ENCODE results near the gene SLC44A4. TPM values are rescaled to one million over a fixed set of nuclear protein-coding genes. Genes with fewer than 3 reads are reported as not detected.
"Not testable (repeated sequence)": the region's sequence is repeated elsewhere in the genome, so short reads cannot be mapped to it uniquely, and the experiment has no call there.

Gene SLC44A4
- total and polyA plus RNA-seq, 2 of the 8 experiments (the other 6 are each of a cell fraction or from before 2014, with no cell fraction given) = 4.8 to 7.0 TPM

- TF ChIP-seq EGR1 (IDR thresholded peaks at IDR 0.05; ENCODE audit: borderline replicate concordance, low read depth, low read length) (no peak), YY1 (IDR thresholded peaks at IDR 0.05; ENCODE audit: low read depth, low read length) (no peak), SP4 (IDR thresholded peaks at IDR 0.05; ENCODE audit: low read length) (no peak), POU5F1 (IDR thresholded peaks at IDR 0.05; ENCODE audit: low read depth, low read length) (no peak), EZH2 (IDR thresholded peaks at IDR 0.05; ENCODE audit: low read depth, low read length, severe bottlenecking) (no peak)
Measured at GRCh38 chr6:31908791-31909190, 30.0 kb upstream of the SLC44A4 start (continued).

- not testable (repeated sequence) for H3K36me3 ChIP-seq (ENCODE audit: control insufficient read depth in 2 of 4, insufficient read depth in 4 of 4, low read length in 3 of 4); H3K27ac ChIP-seq (ENCODE audit: low read depth, low read length); H2BK12ac ChIP-seq (ENCODE audit: low read depth, low read length); H3K27me3 ChIP-seq (replicated peaks in 1 of 4; ENCODE audit: control insufficient read depth in 3 of 4, extremely low read depth in 1 of 4, insufficient read depth in 3 of 4, low read length in 3 of 4); H3K18ac ChIP-seq (ENCODE audit: extremely low read depth, low read length); DNase-seq (ENCODE audit: low read depth in 1 of 2, low spot score in 2 of 2); H4K5ac ChIP-seq (ENCODE audit: insufficient read length, low read depth, low read length); H3K79me1 ChIP-seq (ENCODE audit: low read depth, low read length); H3K9ac ChIP-seq (replicated peaks in 1 of 4; ENCODE audit: extremely low read depth in 1 of 4, low read depth in 3 of 4, low read length in 3 of 4); H3K56ac ChIP-seq (replicated peaks; ENCODE audit: insufficient read length, low read depth, low read length); H3K4me3 ChIP-seq (ENCODE audit: extremely low read depth in 1 of 4, insufficient read depth in 2 of 4, low read depth in 3 of 4, low read length in 4 of 4); H2BK20ac ChIP-seq (ENCODE audit: low read length); H3K4me2 ChIP-seq (ENCODE audit: insufficient read depth in 1 of 2, low read depth in 2 of 2, low read length in 2 of 2); H2AFZ ChIP-seq (ENCODE audit: low read length); H4K20me1 ChIP-seq (replicated peaks in 1 of 2; ENCODE audit: control insufficient read depth in 1 of 2, insufficient read depth in 2 of 2, low read length in 2 of 2); H3K23me2 ChIP-seq (ENCODE audit: low read depth, low read length); H3K23ac ChIP-seq (ENCODE audit: insufficient read length); H2BK15ac ChIP-seq (ENCODE audit: low read length); H2BK120ac ChIP-seq (replicated peaks; ENCODE audit: low read depth, low read length); H4K8ac ChIP-seq (ENCODE audit: extremely low read depth, insufficient read depth, low read length); H3K4me1 ChIP-seq (replicated peaks in 1 of 4; ENCODE audit: control insufficient read depth in 3 of 4, insufficient read depth in 4 of 4, low read length in 3 of 4); H3K14ac ChIP-seq (ENCODE audit: insufficient read length); H2AK5ac ChIP-seq (ENCODE audit: low read depth, low read length); FAIRE-seq; H4K91ac ChIP-seq (replicated peaks; ENCODE audit: insufficient read length, low read length); H2BK5ac ChIP-seq (ENCODE audit: low read depth, low read length); H3K4ac ChIP-seq (replicated peaks; ENCODE audit: insufficient read length, low read depth, low read length); H3K9me3 ChIP-seq (ENCODE audit: insufficient read depth in 2 of 2, low read depth in 1 of 2, low read length in 1 of 2); H3K79me2 ChIP-seq (ENCODE audit: control insufficient read depth in 1 of 2, insufficient read depth in 2 of 2, low read length in 2 of 2)
- ChIA-PET CTCF (ENCODE audit: partially characterized antibody) (interaction anchor here (0.6 to 1.4 kb wide), 4 partner anchors 8 to 312 kb away, joined by 3 to 5 read pairs (median 4); no protein-coding TSS in a partner anchor), POLR2A (ENCODE audit: partially characterized antibody) (interaction anchor here (0.6 to 1.5 kb wide), 4 partner anchors 15 to 192 kb away, joined by 3 to 4 read pairs (median 3); no protein-coding TSS in a partner anchor)
- 91% methylated on average over 5 of the region's 5 CpGs; no CpG with 5 or more reads in 1 of the 2 experiments for WGBS, 2 experiments (ENCODE audit: extremely low coverage in 1 of 2, insufficient coverage in 1 of 2, insufficient read length in 1 of 2, insufficient replicate concordance in 2 of 2, low coverage in 1 of 2, low lambda C conversion rate in 2 of 2, missing lambda C conversion rate in 1 of 2)
Measured at GRCh38 chr6:31908255-31908654, 29.5 kb upstream of the SLC44A4 start.

Data from H1 (cell line).